Choroid plexus epithelial cell (primary cell): ENCODE results near the gene MTOR.
A peak's percentile ranks its signal among the peaks of the same experiment; 100 is the strongest.
"Not testable (repeated sequence)": the region's sequence is repeated elsewhere in the genome, so short reads cannot be mapped to it uniquely, and the experiment has no call there.

ENCODE experiments used
- DNase-seq: peaks from one replicate; pipeline ENCODE4 v3.0.0-alpha.2; 2010; ENCODE audit warnings: low read depth
- H3K4me3 ChIP-seq: 2 replicates; pipeline ENCODE4 v1.5.1; 2011; ENCODE audit warnings: low read depth, mild to moderate bottlenecking, control low read depth, low read length, moderate library complexity
- CTCF ChIP-seq: conservative IDR thresholded peaks from 2 replicates; pipeline ENCODE4 v1.5.1; 2011; ENCODE audit warnings: low read depth, mild to moderate bottlenecking, control low read depth, inconsistent platforms, low read length, moderate library complexity

The MTOR gene

GRCh38 chr1:11169202-11169601, 93.1 kb downstream of the MTOR start:
- TF ChIP-seq CTCF = no peak
- H3K4me3 ChIP-seq = no peak overlapping the region
- DNase-seq = no peak

DNA sequence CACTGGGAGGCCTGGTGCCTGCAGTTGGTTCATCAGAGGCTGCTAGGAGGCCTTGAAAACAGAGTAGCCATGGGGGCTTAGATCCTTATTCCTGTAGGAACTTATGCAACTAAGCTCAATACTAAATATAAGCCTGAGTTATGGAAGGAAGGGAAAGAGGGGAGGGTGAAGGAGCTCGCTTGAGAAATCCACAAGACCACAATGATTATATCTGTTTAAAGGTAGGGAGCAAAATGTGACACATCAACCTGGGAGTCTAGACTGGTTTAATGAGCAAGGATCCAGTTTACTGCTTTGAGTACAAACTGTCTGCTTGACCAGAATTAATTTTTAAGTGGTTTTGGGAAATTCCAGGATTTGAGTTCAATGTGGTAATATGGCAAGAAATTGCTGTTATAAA, 93.6 kb downstream of the MTOR start:
- no peak for TF ChIP-seq CTCF
- DNase-seq = no peak
- H3K4me3 ChIP-seq = no peak overlapping the region

GRCh38 chr1:11166744-11167143, 95.6 kb downstream of the MTOR start:
- DNase-seq, H3K4me3 ChIP-seq: not testable (repeated sequence)

DNA sequence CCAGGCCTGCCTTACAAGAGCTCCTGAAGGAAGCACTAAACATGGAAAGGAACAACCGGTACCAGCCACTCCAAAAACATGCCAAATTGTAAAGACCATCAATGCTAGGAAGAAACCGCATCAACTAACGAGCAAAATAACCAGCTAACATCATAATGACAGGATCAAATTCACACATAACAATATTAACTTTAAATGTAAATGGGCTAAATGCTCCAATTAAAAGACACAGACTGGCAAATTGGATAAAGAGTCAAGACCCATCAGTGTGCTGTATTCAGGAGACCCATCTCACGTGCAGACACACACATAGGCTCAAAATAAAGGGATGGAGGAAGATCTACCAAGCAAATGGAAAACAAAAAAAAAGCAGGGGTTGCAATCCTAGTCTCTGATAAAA, 99.6 kb downstream of the MTOR start:
- DNase-seq, H3K4me3 ChIP-seq: not testable (repeated sequence)

- no peak for TF ChIP-seq CTCF
- peak; percentile 96 for DNase-seq
- H3K4me3 ChIP-seq = no peak overlapping the region
Measured at GRCh38 chr1:11158720-11159321, 103.5 kb downstream of the MTOR start.

DNA sequence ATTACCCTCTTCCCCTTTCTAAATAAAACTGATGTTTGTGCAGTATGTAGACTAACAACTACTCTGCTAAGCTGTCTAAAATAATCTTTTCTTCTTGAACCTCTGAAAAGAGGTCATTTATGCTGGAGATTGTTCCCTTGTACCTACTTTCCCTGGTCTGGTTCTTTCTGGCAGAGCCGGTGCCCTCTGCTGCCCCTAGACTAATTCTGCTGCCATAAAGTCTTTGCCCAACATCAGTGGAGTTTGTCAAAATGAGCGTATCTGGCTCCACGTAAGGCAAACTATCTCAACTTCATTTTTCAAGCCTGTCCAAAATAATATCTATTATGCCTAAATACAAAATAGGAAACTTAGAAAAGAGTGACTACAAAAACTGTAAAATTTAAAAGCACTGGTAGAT, 104.1 kb downstream of the MTOR start:
- no peak for DNase-seq
- H3K4me3 ChIP-seq = no peak overlapping the region
- no peak for TF ChIP-seq CTCF

DNA sequence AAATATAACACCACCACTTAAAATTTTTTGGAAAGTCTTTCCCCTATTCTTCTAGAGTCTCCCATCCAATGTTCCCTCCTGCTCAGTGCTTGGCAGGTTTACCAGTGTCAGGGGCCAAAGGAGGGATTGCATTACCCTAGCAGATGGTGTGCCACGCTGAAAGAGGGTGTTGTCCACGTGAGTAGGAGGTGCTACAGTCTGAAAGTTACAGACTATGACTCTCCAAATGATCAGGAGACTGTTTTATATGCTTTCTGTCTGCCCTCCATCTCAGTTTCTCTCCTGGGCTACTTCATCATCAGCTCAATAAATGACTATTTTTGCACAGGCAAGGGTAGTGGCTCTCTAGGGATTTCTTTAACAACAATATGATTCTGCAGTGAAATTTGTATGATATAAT, 104.5 kb downstream of the MTOR start:
- no peak overlapping the region for H3K4me3 ChIP-seq
- DNase-seq = peak; percentile 69
- TF ChIP-seq CTCF = no peak

DNA sequence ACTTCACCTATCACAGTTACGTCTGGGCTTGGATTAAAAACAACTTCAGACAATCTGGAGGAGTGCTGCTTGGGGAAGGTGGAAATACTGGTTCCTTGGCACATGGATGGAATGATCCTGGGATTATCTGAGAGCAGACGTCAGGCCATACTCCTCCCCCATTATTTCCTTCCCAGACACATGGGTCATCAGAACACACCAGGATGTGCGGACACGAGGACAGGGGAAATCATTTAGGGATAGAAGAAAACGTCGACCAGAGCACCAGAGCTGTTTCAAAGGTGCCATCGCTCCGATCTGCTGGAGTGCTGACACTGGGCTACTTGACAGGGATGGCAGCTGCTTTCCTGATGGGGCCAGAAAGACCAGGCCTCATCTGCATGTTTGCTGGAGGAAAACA, 105.0 kb downstream of the MTOR start:
- no peak for TF ChIP-seq CTCF
- no peak for DNase-seq
- no peak overlapping the region for H3K4me3 ChIP-seq
